ENCODE results near the gene CCDC33. TPM values are rescaled to one million over a fixed set of nuclear protein-coding genes. Genes with fewer than 3 reads are reported as not detected.
A peak's percentile ranks its signal among the peaks of the same experiment; 100 is the strongest.
"Not testable (repeated sequence)": the region's sequence is repeated elsewhere in the genome, so short reads cannot be mapped to it uniquely, and the experiment has no call there.

The CCDC33 gene
- total RNA-seq, 2 experiments from 2014 or later, result not detected

DNA sequence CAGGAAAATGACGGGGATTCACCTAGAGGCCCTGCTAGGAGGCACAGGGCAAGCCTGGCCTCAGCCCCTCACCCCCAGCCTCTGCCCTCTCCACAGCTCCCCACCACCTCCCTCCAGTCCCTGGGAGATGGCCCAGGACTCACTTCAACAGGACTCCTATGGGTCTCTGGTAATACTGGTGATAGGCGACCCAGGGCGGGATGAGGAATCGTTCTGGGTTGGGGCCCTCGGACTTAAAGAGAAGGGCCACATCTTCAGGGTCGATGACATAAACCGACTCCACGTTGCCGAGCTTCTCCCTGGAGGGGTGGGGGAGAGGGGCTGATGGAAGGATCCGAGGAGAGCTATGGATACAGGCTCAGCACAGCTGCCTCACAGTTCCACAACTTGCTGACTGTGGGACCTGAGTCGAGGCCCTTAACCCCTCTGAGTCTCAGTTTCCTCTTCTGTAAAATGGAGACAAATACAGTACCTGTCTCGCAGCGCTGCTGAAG is 111.7 kb downstream of the CCDC33 start:
- ChIA-PET POLR2A (no interaction called here), CTCF (no interaction called here)
- intact Hi-C loops (cut with micrococcal nuclease), result no loop called here
- no peak for DNase-seq
- H3K9me3 Mint-ChIP-seq, result no peaks in the 10 kb centered on the region
- H3K4me1 Mint-ChIP-seq (ENCODE audit: low read depth), result peaks cover 5% of the 10 kb centered on the region
- no peak overlapping the region for H3K4me3 Mint-ChIP-seq
- H3K27me3 Mint-ChIP-seq, result no peaks in the 10 kb centered on the region
- no peaks in the 10 kb centered on the region for H3K36me3 Mint-ChIP-seq
- no peak overlapping the region for H3K27ac Mint-ChIP-seq

DNA sequence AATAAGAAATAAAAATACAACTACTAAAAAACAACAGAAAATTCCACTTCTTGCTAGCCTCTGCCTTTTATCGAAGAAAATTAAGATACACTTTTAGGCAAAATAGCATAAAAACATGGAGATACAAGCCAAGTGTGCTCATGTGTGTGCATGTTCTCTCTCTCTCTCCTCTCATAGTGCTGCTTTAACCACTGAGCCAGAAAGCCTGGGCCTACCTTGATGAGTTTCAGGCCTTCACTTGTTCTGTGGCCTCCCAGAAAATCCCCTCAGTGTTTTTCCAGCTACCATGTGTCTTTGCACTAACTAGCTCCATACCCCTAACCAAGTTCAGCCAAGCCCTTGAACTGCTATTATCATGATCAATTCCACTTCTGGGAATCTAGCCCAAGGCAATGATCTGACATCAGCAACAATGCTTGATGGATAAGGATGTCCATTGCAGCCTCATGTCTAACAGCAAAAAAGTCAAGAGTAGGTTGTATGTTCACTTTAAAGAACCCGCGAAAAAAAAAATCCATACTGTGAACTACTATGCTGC is 113.2 kb downstream of the CCDC33 start:
- POLR2A ChIA-PET, result no interaction called here
- H3K27ac Mint-ChIP-seq, result no peak overlapping the region
- CTCF ChIA-PET, result no interaction called here
- H3K36me3 Mint-ChIP-seq, result no peaks in the 10 kb centered on the region
- no peaks in the 10 kb centered on the region for H3K27me3 Mint-ChIP-seq
- no peak overlapping the region for H3K4me3 Mint-ChIP-seq
- peaks cover 5% of the 10 kb centered on the region for H3K4me1 Mint-ChIP-seq (ENCODE audit: low read depth)
- no peak for DNase-seq
- intact Hi-C loops (cut with micrococcal nuclease), result no loop called here
- H3K9me3 Mint-ChIP-seq, result peaks cover 2% of the 10 kb centered on the region

DNA sequence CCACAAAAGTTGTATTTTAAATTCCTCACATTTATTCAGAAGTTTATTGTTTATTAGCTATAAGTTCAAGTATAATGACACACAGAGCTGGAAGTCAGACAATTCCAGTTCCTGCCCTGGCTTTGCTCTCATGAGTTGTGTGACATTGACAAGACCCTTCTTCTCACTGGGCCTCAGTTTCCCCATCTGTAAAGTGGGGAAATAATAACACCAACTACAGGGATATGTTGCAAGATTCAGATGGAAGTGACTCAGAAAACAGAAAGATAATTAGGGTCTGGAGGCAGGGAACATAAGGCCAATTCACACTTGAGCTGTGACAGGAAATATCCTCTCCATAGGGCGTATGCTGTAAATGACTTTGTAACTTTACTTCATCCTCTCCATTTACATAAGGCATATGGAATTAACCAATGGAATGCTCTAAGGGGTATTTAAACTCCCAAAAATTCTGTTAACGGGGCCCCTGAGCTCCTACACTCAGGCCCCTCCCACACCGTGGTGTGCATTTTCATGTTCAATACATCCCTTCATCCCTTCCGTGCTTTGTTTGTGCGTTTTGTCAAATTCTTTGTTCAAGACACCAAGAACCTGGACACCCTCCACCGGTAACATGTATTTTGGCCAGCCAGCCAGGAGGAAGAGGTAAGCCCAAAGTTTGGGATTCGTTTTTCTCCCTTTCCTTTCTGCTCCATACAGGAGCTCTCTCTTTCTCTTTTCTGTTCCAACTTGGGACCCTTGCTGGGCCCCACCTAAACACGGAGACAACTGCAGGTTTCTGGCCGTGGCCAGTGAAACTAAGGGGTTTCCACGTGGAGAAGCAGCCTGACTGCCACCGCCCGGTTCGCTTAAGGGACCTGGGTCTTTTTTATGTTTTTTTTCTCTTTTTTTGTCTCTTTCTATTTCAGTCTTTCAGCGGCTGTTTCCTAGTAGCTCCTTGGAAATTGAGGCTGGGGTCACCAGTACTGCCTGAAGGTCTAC is 114.5 kb downstream of the CCDC33 start:
- Mint-ChIP-seq H3K27me3 (peaks cover 6% of the 10 kb centered on the region), H3K27ac (no peak overlapping the region), H3K4me1 (ENCODE audit: low read depth) (peaks cover under 1% of the 10 kb centered on the region), H3K36me3 (no peaks in the 10 kb centered on the region), H3K9me3 (peaks cover 5% of the 10 kb centered on the region), H3K4me3 (no peak overlapping the region)
- ChIA-PET POLR2A (no interaction called here), CTCF (interaction anchor here (1.2 kb wide), 1 partner anchor 28 kb away, joined by 4 read pairs; no protein-coding TSS in a partner anchor)
- no peak for DNase-seq
- intact Hi-C loops (cut with micrococcal nuclease), result no loop called here

DNA sequence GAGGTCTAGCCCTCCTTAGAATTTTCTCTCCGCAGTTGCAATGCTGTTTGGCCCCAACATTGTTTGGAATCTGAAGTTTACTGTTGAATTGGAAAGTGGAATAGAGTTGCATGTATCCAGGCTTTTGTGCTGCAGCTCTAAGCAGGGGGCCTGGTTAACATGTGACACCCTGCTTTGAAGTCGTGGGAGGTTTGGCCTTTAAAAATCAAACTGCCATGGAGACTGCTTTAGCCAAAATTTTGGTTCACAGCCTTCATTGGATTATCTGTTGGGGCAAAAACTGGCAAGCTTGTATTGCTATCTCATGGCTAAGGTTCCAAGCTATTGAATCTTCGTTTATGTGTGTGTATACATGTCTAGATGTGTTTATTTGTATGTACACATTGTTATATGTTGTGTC is 115.5 kb downstream of the CCDC33 start:
- no peak for DNase-seq
- ChIA-PET CTCF (no interaction called here), POLR2A (no interaction called here)
- intact Hi-C loops (cut with micrococcal nuclease), result no loop called here
- H3K4me1 Mint-ChIP-seq (ENCODE audit: low read depth), result no peaks in the 10 kb centered on the region
- H3K9me3 Mint-ChIP-seq, result peaks cover 5% of the 10 kb centered on the region
- H3K36me3 Mint-ChIP-seq, result no peaks in the 10 kb centered on the region
- no peak overlapping the region for H3K4me3 Mint-ChIP-seq
- H3K27me3 Mint-ChIP-seq, result peaks cover 6% of the 10 kb centered on the region
- H3K27ac Mint-ChIP-seq, result no peak overlapping the region

DNA sequence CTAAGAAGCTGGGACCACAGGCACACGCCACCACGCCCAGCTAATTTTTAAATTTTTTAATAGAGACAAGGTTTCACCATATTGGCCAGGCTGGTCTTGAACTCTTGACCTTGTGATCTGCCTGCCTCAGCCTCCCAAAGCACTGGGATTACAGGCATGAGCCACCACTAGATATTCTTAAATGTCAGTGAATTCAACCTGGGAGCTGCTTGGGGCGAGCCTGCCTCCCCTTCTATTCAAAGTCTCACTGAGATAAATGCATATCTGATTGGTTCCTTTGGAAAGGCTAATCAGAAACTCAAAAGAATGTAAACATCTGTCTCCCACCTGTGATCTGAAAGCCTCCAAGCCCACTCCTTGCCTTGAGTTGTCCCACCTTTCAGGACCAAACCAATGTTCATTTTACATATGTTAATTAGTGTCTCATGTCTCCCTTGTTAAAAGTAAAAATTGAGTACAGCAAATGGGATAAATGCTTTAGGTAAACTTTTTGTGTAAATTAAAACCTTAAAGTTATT is 116.3 kb downstream of the CCDC33 start:
- H3K4me3 Mint-ChIP-seq, result no peak overlapping the region
- intact Hi-C loops (cut with micrococcal nuclease), result no loop called here
- H3K27ac Mint-ChIP-seq, result no peak overlapping the region
- no peak for DNase-seq
- peaks cover 6% of the 10 kb centered on the region for H3K27me3 Mint-ChIP-seq
- ChIA-PET CTCF (no interaction called here), POLR2A (no interaction called here)
- no peaks in the 10 kb centered on the region for H3K4me1 Mint-ChIP-seq (ENCODE audit: low read depth)
- peaks cover 5% of the 10 kb centered on the region for H3K9me3 Mint-ChIP-seq
- no peaks in the 10 kb centered on the region for H3K36me3 Mint-ChIP-seq

DNA sequence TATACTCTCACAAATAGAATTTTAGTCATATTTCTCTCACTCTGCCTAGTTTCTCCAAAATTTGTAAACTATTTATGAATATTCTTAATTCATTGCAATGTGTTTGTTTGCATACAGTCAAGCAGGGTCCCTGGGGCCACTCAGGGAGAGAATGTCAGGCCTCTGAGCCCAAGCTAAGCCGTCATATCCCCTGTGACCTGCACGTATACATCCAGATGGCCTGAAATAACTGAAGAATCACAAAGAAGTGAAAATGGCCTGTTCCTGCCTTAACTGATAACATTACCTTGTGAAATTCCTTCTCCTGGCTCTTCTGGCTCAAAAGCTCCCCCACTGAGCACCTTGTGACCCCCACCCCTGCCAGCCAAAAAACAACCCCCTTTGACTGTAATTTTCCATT is 117.9 kb downstream of the CCDC33 start:
- H3K4me1 Mint-ChIP-seq (ENCODE audit: low read depth); intact Hi-C loops (cut with micrococcal nuclease); H3K4me3 Mint-ChIP-seq; H3K9me3 Mint-ChIP-seq; H3K36me3 Mint-ChIP-seq; POLR2A ChIA-PET; DNase-seq; H3K27me3 Mint-ChIP-seq; H3K27ac Mint-ChIP-seq: not testable (repeated sequence)
- CTCF ChIA-PET, result interaction anchor here (0.9 kb wide), 1 partner anchor 19 kb away, joined by 3 read pairs; no protein-coding TSS in a partner anchor

DNA sequence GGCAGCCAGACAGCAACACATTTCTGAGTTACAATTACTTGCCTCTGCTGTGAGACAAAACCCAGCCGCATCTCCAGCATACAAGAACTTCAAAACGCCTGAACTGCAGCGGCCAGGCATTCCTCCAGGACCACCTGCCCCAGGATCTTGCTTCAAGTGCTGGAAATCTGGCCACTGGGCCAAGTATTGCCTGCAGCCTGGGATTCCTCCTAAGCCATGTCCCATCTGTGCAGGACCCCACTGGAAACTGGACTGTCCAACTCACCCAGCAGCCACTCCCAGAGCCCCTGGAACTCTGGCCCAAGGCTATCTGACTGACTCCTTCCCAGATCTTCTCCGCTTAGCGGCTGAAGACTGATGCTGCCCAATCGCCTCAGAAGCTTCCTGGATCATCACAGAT is 119.9 kb downstream of the CCDC33 start:
- H3K4me3 Mint-ChIP-seq; H3K27ac Mint-ChIP-seq; intact Hi-C loops (cut with micrococcal nuclease); H3K9me3 Mint-ChIP-seq; POLR2A ChIA-PET; H3K36me3 Mint-ChIP-seq; H3K4me1 Mint-ChIP-seq (ENCODE audit: low read depth); DNase-seq; H3K27me3 Mint-ChIP-seq: not testable (repeated sequence)
- CTCF ChIA-PET, result interaction anchor here (1.0 kb wide), 1 partner anchor 26 kb away, joined by 3 read pairs; no protein-coding TSS in a partner anchor

DNA sequence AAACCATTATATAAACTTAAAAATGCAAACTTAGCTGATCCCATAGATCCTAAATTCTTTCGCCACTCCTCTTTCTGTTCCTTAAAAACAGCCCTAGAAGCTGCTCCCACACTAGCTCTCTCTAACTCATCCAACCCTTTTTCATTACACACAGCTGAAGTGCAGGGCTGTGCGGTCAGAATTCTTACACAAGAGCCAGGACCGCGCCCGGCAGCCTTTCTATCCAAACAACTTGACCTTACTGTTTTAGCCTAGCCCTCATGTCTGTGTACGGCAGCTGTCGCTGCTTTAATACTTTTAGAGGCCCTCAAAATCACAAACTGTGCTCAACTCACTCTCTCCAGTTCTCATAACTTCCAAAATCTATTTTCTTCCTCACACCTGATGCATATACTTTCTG is 121.4 kb downstream of the CCDC33 start:
- H3K36me3 Mint-ChIP-seq; H3K9me3 Mint-ChIP-seq; DNase-seq; H3K4me1 Mint-ChIP-seq (ENCODE audit: low read depth); CTCF ChIA-PET; POLR2A ChIA-PET; H3K27me3 Mint-ChIP-seq; H3K27ac Mint-ChIP-seq; intact Hi-C loops (cut with micrococcal nuclease); H3K4me3 Mint-ChIP-seq: not testable (repeated sequence)

DNA sequence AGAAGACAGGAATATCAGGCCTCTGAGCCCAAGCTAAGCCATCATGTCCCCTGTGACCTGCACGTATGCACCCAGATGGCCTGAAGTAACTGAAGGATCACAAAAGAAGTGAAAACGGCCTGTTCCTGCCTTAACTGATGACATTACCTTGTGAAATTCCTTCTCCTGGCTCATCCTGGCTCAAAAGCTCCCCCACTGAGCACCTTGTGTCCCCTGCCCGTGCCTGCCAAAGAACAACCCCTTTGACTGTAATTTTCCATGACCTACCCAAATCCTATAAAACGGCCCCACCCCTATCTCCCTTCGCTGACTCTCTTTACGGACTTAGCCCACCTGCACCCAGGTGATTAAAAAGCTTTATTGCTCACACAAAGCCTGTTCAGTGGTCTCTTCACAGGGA is 123.2 kb downstream of the CCDC33 start:
- H3K4me3 Mint-ChIP-seq; POLR2A ChIA-PET; H3K4me1 Mint-ChIP-seq (ENCODE audit: low read depth); DNase-seq; H3K27ac Mint-ChIP-seq; H3K27me3 Mint-ChIP-seq; H3K36me3 Mint-ChIP-seq; H3K9me3 Mint-ChIP-seq; intact Hi-C loops (cut with micrococcal nuclease): not testable (repeated sequence)
- CTCF ChIA-PET, result interaction anchor here (1.0 kb wide), 1 partner anchor 277 kb away, joined by 3 read pairs; no protein-coding TSS in a partner anchor

DNA sequence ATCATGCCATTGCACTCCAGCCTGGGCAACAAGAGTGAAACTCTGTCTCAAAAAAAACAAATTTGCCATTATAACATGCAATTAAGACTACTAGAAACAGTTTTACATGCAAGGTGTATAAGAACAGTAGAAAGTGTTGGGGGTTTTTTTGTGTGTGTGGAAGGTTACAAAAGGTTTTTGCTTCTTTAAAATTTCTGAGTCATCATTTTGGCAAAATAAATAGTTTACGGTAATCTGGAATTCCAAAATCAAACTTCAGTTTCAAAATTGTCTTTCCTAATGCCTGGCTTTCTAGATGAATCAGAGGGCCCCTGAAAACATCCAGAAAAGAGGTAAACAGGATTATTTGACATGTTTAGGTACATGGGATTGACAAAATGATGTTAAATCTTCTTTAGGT is 124.7 kb downstream of the CCDC33 start:
- H3K4me3 Mint-ChIP-seq; H3K27ac Mint-ChIP-seq; H3K4me1 Mint-ChIP-seq (ENCODE audit: low read depth); DNase-seq; intact Hi-C loops (cut with micrococcal nuclease); POLR2A ChIA-PET; H3K36me3 Mint-ChIP-seq; H3K9me3 Mint-ChIP-seq: not testable (repeated sequence)
- CTCF ChIA-PET, result interaction anchor here (2.4 kb wide), 1 partner anchor 12 kb away, joined by 10 read pairs; no protein-coding TSS in a partner anchor
- H3K27me3 Mint-ChIP-seq, result peaks cover 16% of the 10 kb centered on the region

DNA sequence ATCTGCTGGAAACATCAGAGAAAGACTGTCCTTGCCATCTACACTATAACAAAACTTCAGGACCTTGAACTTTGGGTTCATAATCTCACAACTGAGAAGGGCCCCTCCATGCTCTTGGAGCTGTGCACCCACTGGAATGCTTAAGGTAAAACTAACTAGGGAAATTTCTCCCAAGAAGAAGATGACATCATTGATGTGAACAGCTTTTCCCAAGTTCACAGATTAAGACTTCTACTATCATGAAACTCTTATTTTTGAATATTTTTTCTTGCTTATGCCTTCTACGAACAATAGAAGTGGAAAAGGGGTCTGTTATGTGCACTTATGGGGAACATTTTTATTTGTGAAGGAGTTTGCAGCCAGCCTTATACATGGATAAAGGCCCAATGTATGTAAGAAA is 126.4 kb downstream of the CCDC33 start:
- H3K4me3 Mint-ChIP-seq, result no peak overlapping the region
- no peak overlapping the region for H3K27ac Mint-ChIP-seq
- no peaks in the 10 kb centered on the region for H3K9me3 Mint-ChIP-seq
- peaks cover 26% of the 10 kb centered on the region for H3K27me3 Mint-ChIP-seq
- ChIA-PET POLR2A (no interaction called here), CTCF (interaction anchor here (1.8 to 2.4 kb wide), 2 partner anchors 10 to 13 kb away, joined by 6 to 10 read pairs; no protein-coding TSS in a partner anchor)
- no peaks in the 10 kb centered on the region for H3K36me3 Mint-ChIP-seq
- no peak for DNase-seq
- intact Hi-C loops (cut with micrococcal nuclease), result no loop called here
- peaks cover 3% of the 10 kb centered on the region for H3K4me1 Mint-ChIP-seq (ENCODE audit: low read depth)

DNA sequence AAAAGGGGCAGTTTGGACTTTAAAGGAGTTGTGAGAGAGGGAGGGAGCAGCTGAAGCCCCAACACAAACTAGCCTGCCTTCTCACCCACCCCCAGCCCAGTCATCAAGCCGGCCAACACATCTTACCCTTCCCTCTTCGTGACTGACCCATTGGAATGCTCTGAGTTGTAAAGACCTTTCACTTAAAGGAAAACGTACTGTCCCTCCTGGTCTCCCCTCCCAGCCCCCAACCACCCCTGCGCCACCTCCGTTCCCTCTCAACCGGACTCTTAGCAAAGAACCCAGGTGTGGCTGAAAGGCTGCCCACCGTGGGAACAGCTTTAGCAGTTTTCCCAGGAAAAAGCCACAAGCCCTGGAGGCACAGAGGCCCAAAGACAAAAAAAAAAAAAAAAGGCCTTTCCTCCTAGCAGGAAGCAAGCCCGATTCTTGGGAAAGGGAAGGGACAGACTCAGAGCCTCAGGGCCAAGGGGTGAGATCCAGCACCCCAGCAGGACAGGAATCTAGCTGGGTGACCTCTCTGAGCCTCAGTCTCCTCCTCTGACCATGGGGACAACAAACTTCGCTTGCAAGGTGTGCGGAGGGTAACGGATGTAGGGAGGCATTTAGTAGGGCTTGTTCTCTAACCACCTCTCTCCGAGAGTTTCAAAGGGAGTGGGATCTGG is 128.9 kb downstream of the CCDC33 start:
- DNase-seq, result no peak
- peak overlapping the region; percentile 24 for H3K4me3 Mint-ChIP-seq
- H3K27ac Mint-ChIP-seq, result no peak overlapping the region
- ChIA-PET POLR2A (no interaction called here), CTCF (no interaction called here)
- peaks cover 3% of the 10 kb centered on the region for H3K4me1 Mint-ChIP-seq (ENCODE audit: low read depth)
- no peaks in the 10 kb centered on the region for H3K36me3 Mint-ChIP-seq
- H3K9me3 Mint-ChIP-seq, result no peaks in the 10 kb centered on the region
- intact Hi-C loops (cut with micrococcal nuclease), result no loop called here
- peaks cover 33% of the 10 kb centered on the region for H3K27me3 Mint-ChIP-seq
